Right renal cortex interstitium (tissue), 3 donors: Measurements from ENCODE around the gene TNFRSF13B. TPM values are rescaled to one million over a fixed set of nuclear protein-coding genes. Genes with fewer than 3 reads are reported as not detected.
"Not testable (repeated sequence)": the region's sequence is repeated elsewhere in the genome, so short reads cannot be mapped to it uniquely, and the experiment has no call there.

Source experiments
- DNase-seq, 3 donors: peaks; one replicate each; pipeline ENCODE4 v3.0.0-alpha.2; 2013; ENCODE audit warnings: low read depth in 3 of 3, low spot score in 2 of 3
- polyA plus RNA-seq, 3 donors: library from polyadenylated mRNA; unstranded; fragments of 120-200 nt; gene quantifications; one replicate each; pipeline ENCODE4 v1.2.1, GENCODE V29; 2013; ENCODE audit not compliant: insufficient read length in 3 of 3

The TNFRSF13B gene
- polyA plus RNA-seq, 3 donors, result not detected

- DNase-seq, result no peak
Observed at GRCh38 chr17:16929035-16929680, 42.8 kb downstream of the TNFRSF13B start.

- DNase-seq, result no peak
Observed at GRCh38 chr17:16928406-16929034, 43.4 kb downstream of the TNFRSF13B start.

- no peak for DNase-seq
Observed at GRCh38 chr17:16927641-16928321, 44.1 kb downstream of the TNFRSF13B start.

- DNase-seq, result no peak
Observed at GRCh38 chr17:16926571-16927451, 45.1 kb downstream of the TNFRSF13B start.

GRCh38 chr17:16926061-16926511, 45.8 kb downstream of the TNFRSF13B start:
- no peak for DNase-seq

- DNase-seq, result no peak
Observed at GRCh38 chr17:16925461-16926060, 46.4 kb downstream of the TNFRSF13B start.

- no peak for DNase-seq
Observed at GRCh38 chr17:16924696-16925440, 47.0 kb downstream of the TNFRSF13B start.

- no peak for DNase-seq
Observed at GRCh38 chr17:16923904-16924695, 47.8 kb downstream of the TNFRSF13B start.

GRCh38 chr17:16923097-16923903, 48.6 kb downstream of the TNFRSF13B start:
- no peak for DNase-seq

GRCh38 chr17:16922386-16923096, 49.4 kb downstream of the TNFRSF13B start:
- no peak for DNase-seq

- DNase-seq, result not testable (repeated sequence)
Observed at GRCh38 chr17:16921451-16921850, 50.5 kb downstream of the TNFRSF13B start.

- no peak for DNase-seq
Observed at GRCh38 chr17:16920628-16921020, 51.3 kb downstream of the TNFRSF13B start.

- no peak for DNase-seq
Observed at GRCh38 chr17:16919663-16920627, 52.0 kb downstream of the TNFRSF13B start.

- DNase-seq, result no peak
Observed at GRCh38 chr17:16918443-16918842, 53.5 kb downstream of the TNFRSF13B start.

- DNase-seq, result no peak
Observed at GRCh38 chr17:16917671-16918394, 54.1 kb downstream of the TNFRSF13B start.

GRCh38 chr17:16916557-16916920, 55.4 kb downstream of the TNFRSF13B start:
- DNase-seq, result no peak
